Endodermal cell (in vitro differentiated cells): Measurements from ENCODE around the gene PEAR1. TPM values are rescaled to one million over a fixed set of nuclear protein-coding genes. Genes with fewer than 3 reads are reported as not detected.

Experiments used
- DNase-seq: peaks from one replicate; pipeline ENCODE4 v3.0.0-alpha.2; 2017
- H3K27ac ChIP-seq: 2 replicates; pipeline ENCODE4 v1.5.1; 2013; ENCODE audit warnings: mild to moderate bottlenecking, low read depth, low read length, moderate library complexity
- H3K27me3 ChIP-seq: 2 replicates; pipeline ENCODE4 v1.6.1; 2013; ENCODE audit warnings: mild to moderate bottlenecking, low read length, moderate library complexity; ENCODE audit not compliant: insufficient read depth, control insufficient read depth, poor library complexity, severe bottlenecking
- H3K36me3 ChIP-seq: 2 replicates; pipeline ENCODE4 v1.7.0; 2013; ENCODE audit warnings: mild to moderate bottlenecking, low read length, moderate library complexity; ENCODE audit not compliant: control insufficient read depth, insufficient read depth
- H3K4me1 ChIP-seq: one replicate; pipeline ENCODE4 v1.7.0; 2013; ENCODE audit warnings: low read length; ENCODE audit not compliant: control insufficient read depth, insufficient read depth
- H3K4me3 ChIP-seq: 2 replicates; pipeline ENCODE4 v1.5.1; 2013; ENCODE audit warnings: mild to moderate bottlenecking, low read length, moderate library complexity
- H3K9ac ChIP-seq: 2 replicates; pipeline ENCODE4 v1.6.1; 2013; ENCODE audit warnings: mild to moderate bottlenecking, low read length, moderate library complexity; ENCODE audit not compliant: poor library complexity, severe bottlenecking; ENCODE audit errors: extremely low read depth
- H3K9me3 ChIP-seq: 2 replicates; pipeline ENCODE4 v1.6.1; 2013; ENCODE audit warnings: mild to moderate bottlenecking, low read length, moderate library complexity; ENCODE audit not compliant: control insufficient read depth
- H3K27ac Mint-ChIP-seq: 2 replicates; pipeline ENCODE4 v1.8.0; 2020; ENCODE audit warnings: mixed read lengths
- H3K27me3 Mint-ChIP-seq: 2 replicates; pipeline ENCODE4 v1.8.0; 2021; ENCODE audit warnings: mild to moderate bottlenecking, mixed read lengths; ENCODE audit not compliant: insufficient read depth
- H3K36me3 Mint-ChIP-seq: 2 replicates; pipeline ENCODE4 v1.8.0; 2020; ENCODE audit warnings: low read depth, mixed read lengths
- H3K4me1 Mint-ChIP-seq: 2 replicates; pipeline ENCODE4 v1.8.0; 2020; ENCODE audit warnings: mixed read lengths
- H3K4me3 Mint-ChIP-seq: 2 replicates; pipeline ENCODE4 v1.8.0; 2020; ENCODE audit warnings: mild to moderate bottlenecking, moderate library complexity, mixed read lengths
- H3K9me3 Mint-ChIP-seq: 2 replicates; pipeline ENCODE4 v1.8.0; 2020; ENCODE audit warnings: mild to moderate bottlenecking, mixed read lengths
- WGBS, 2 experiments: methylation state at CpG; one replicate each; pipeline versions ENCODE4 v1.1.5 to v1.1.7; 2013; ENCODE audit warnings: missing lambda C conversion rate in 2 of 2, mixed read lengths in 1 of 2; ENCODE audit not compliant: insufficient coverage in 1 of 2, insufficient read length in 1 of 2; 5-methylcytosine and 5-hydroxymethylcytosine counted together
- total RNA-seq, 2 donors: library from RNA; stranded (reverse); fragmentation: NEBNext Ultra II Directional in 1 of 2; extraction: Animal tissue kit (Norgen Biotek cat#: 25700) in 1 of 2; gene quantifications; 2 replicates in 1 of 2; 3 replicates in 1 of 2; pipeline ENCODE4 v1.2.1, GENCODE V29; 2021
- TF ChIP-seq, protein P1 (sequence below): fragments of 200-600 bp; sonication (generic); conservative IDR thresholded peaks from 2 replicates; pipeline ENCODE4 v1.5.0; 2021; ENCODE audit warnings: antibody characterized with exemption, mild to moderate bottlenecking

Gene PEAR1
- total RNA-seq, 2 donors from 2014 or later, result 0.29 to 0.53 TPM

DNA sequence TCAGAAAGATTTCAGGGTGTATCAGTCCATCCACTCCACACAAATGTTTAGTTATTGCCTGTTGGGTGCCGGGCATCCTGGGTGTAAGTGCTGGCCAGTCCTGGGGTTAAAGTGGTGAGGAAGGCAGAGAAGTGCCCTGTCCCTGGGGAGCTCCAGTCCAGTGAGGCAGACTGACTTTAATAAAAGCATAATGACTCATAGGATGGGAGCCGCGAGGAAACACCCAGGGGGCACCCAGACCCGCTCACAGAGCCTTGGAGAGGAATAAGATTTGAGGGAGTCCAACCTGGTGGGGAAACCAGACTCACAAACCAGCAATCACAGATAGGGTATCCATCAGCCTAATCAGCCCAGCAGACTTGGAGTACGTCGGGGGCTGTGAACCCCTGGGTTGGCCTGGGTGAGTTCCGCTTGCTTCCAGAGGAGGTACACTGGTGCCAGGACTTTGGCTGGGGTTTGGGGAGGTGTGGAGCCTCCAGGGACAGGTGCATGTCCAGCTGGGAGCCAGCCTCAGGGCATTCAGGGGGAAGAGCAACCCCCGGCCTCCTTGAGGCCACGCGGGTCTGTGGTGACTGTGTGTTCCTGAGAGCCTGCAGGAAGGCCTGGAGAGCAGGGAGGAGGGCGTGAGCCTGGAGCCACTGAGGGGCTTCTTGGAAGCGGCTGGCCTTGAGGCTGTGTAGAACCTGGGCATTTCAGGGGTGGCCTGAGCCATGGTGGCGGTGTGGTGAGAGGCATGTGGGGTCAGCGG lies 3.7 kb downstream of the PEAR1 start:
- DNase-seq, result peak; percentile 59
- WGBS, 2 experiments, result 86 to 92% methylated on average over 6 to 14 of the region's 14 CpGs
- no peaks in the 10 kb centered on the region for H3K36me3 ChIP-seq
- H3K4me1 ChIP-seq, result no peaks in the 10 kb centered on the region
- Mint-ChIP-seq H3K9me3 (no peaks in the 10 kb centered on the region), H3K4me3 (no peak overlapping the region), H3K27ac (no peak overlapping the region), H3K36me3 (no peaks in the 10 kb centered on the region), H3K4me1 (peaks cover 6% of the 10 kb centered on the region), H3K27me3 (peaks cover 37% of the 10 kb centered on the region)
- H3K27ac ChIP-seq, result peak overlapping the region; percentile 41
- H3K9me3 ChIP-seq, result no peaks in the 10 kb centered on the region
- H3K4me3 ChIP-seq, result no peak overlapping the region
- H3K9ac ChIP-seq, result no peak overlapping the region
- TF ChIP-seq, protein P1, sequence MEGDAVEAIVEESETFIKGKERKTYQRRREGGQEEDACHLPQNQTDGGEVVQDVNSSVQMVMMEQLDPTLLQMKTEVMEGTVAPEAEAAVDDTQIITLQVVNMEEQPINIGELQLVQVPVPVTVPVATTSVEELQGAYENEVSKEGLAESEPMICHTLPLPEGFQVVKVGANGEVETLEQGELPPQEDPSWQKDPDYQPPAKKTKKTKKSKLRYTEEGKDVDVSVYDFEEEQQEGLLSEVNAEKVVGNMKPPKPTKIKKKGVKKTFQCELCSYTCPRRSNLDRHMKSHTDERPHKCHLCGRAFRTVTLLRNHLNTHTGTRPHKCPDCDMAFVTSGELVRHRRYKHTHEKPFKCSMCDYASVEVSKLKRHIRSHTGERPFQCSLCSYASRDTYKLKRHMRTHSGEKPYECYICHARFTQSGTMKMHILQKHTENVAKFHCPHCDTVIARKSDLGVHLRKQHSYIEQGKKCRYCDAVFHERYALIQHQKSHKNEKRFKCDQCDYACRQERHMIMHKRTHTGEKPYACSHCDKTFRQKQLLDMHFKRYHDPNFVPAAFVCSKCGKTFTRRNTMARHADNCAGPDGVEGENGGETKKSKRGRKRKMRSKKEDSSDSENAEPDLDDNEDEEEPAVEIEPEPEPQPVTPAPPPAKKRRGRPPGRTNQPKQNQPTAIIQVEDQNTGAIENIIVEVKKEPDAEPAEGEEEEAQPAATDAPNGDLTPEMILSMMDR, result no peak
- H3K27me3 ChIP-seq, result peaks cover 20% of the 10 kb centered on the region

DNA sequence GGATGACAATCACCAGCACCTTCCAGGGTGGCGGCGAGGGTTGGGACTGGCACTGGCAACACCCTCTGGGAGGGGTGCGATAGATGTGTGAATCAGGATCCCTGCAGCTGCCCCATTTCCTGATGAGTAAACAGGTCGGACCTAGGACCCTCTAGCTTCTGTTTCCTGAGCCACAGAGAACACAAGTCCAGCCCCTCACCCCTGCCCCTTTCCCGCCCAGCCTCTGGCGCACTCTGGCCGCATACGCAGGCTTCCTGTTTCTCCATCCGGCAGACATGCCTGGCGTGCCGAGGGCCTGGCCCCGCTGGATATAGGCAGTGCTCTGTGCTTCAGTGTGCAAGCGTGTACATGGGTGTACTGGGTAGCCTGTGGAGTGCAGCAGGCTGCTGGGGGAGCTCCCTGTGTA lies 4.6 kb downstream of the PEAR1 start:
- Histone ChIP-seq H3K27ac (no peak overlapping the region), H3K4me1 (no peaks in the 10 kb centered on the region), H3K9ac (no peak overlapping the region), H3K27me3 (peaks cover 11% of the 10 kb centered on the region), H3K9me3 (no peaks in the 10 kb centered on the region), H3K4me3 (no peak overlapping the region), H3K36me3 (no peaks in the 10 kb centered on the region)
- 69% methylated on average over 10 to 13 of the region's 13 CpGs for WGBS, 2 experiments
- no peaks in the 10 kb centered on the region for H3K9me3 Mint-ChIP-seq
- no peaks in the 10 kb centered on the region for H3K36me3 Mint-ChIP-seq
- H3K27ac Mint-ChIP-seq, result no peak overlapping the region
- TF ChIP-seq, protein P1, result no peak
- peaks cover 28% of the 10 kb centered on the region for H3K27me3 Mint-ChIP-seq
- peaks cover 3% of the 10 kb centered on the region for H3K4me1 Mint-ChIP-seq
- no peak overlapping the region for H3K4me3 Mint-ChIP-seq
- DNase-seq, result peak; percentile 77

DNA sequence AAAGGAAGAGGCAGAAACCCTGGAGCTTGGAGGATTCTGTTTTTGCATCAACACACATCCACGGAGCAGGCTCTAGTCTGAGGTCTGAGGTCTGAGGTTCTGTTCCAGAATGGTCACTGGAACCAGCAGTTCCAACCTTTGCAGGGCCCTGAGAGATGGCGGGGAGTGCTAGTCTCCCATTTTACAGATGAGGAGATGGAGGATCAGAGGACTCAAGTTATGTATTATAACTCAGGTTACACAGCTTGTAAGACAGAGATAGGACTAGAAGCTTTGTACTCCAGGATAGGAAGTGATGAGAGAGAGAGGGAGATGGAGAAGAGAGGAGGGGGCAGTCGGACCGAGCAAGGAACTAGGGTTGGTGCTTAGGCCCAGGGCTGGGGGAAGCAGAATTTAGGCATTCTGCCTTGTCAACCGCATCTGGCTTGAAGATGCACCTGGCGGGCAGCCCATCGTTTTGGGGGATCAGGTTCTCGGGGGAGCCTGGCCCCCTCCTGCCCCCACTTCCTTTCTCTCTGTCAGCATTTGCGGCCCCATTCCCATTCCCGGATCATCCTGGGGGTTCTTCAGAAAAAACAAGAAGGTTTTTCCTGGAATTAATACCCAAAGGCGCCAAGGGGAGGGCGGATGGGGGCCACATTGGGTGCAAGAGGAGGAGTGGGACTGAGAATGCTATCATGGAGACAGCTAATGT lies 5.6 kb downstream of the PEAR1 start:
- Mint-ChIP-seq H3K27ac (no peak overlapping the region), H3K36me3 (no peaks in the 10 kb centered on the region), H3K4me3 (no peak overlapping the region), H3K9me3 (no peaks in the 10 kb centered on the region), H3K27me3 (peaks cover 21% of the 10 kb centered on the region), H3K4me1 (peaks cover 3% of the 10 kb centered on the region)
- TF ChIP-seq, protein P1, result no peak
- Histone ChIP-seq H3K36me3 (no peaks in the 10 kb centered on the region), H3K27ac (no peak overlapping the region), H3K9ac (no peak overlapping the region), H3K9me3 (no peaks in the 10 kb centered on the region), H3K4me3 (no peak overlapping the region), H3K4me1 (no peaks in the 10 kb centered on the region), H3K27me3 (peaks cover 4% of the 10 kb centered on the region)
- 81 to 90% methylated on average over 9 to 12 of the region's 12 CpGs for WGBS, 2 experiments
- no peak for DNase-seq
